ENCODE results near the gene GREB1. TPM values are rescaled to one million over a fixed set of nuclear protein-coding genes. Genes with fewer than 3 reads are reported as not detected.

GREB1 gene
- 0.26 and 0.43 TPM in 2 replicates for total RNA-seq

GRCh38 chr2:11533278-11534070, at the start of gene GREB1:
Gene GREB1, plus strand, starts transcription at chr2:11534045. Its CDS starts 22,570 bp downstream, at chr2:11556615.

GRCh38 chr2:11669454-11670291, 135.8 kb downstream of the GREB1 start, which contains the start of gene NTSR2:
Gene NTSR2, minus strand, starts transcription at chr2:11670195. Its CDS starts 66 bp downstream, at chr2:11670129.

Small RNA genes lying within 50 kb of the gene (small RNA-seq; reads per million reads assigned to genes)
- gene MIR4429: not detected
- gene RN7SL674P: not detected
- gene RNA5SP84: not detected
- 0.27 reads per million for gene RNU2-13P

Other genes with a start within 250 kb of the GREB1 start
- 82.8 and 106 TPM in 2 replicates for gene ROCK2, start 189.4 kb upstream of the GREB1 start, total RNA-seq
- gene E2F6, start 67.9 kb upstream of the GREB1 start, total RNA-seq: 9.5 and 9.9 TPM in 2 replicates
- gene NTSR2, start 136.2 kb downstream of the GREB1 start, total RNA-seq: not detected in 2 replicates
- 42.9 and 54.5 TPM in 2 replicates for gene LPIN1, start 212.6 kb downstream of the GREB1 start, total RNA-seq

All from articular chondrocyte of knee joint (primary cell).